Neural crest cell (in vitro differentiated cells): ENCODE results near the gene FREM2. TPM values are rescaled to one million over a fixed set of nuclear protein-coding genes. Genes with fewer than 3 reads are reported as not detected.

Experiments used
- DNase-seq: peaks from one replicate; pipeline ENCODE4 v3.0.0; 2021; ENCODE audit warnings: low read depth, mixed read lengths, low spot score
- H3K27ac Mint-ChIP-seq: one replicate; pipeline ENCODE4 v1.8.0; 2021; ENCODE audit warnings: mild to moderate bottlenecking, mixed read lengths; ENCODE audit not compliant: unreplicated experiment
- H3K27me3 Mint-ChIP-seq: 2 replicates; pipeline ENCODE4 v1.8.0; 2021; ENCODE audit warnings: low read depth, mild to moderate bottlenecking, mixed read lengths
- H3K36me3 Mint-ChIP-seq: 2 replicates; pipeline ENCODE4 v1.8.0; 2021; ENCODE audit warnings: low read depth, mild to moderate bottlenecking, mixed read lengths
- H3K4me1 Mint-ChIP-seq: 2 replicates; pipeline ENCODE4 v1.8.0; 2021; ENCODE audit warnings: mixed read lengths
- H3K4me3 Mint-ChIP-seq: one replicate; pipeline ENCODE4 v1.8.0; 2021; ENCODE audit warnings: mild to moderate bottlenecking, mixed read lengths
- H3K9me3 Mint-ChIP-seq: 2 replicates; pipeline ENCODE4 v1.8.0; 2021; ENCODE audit warnings: mixed read lengths
- total RNA-seq: library from RNA; stranded (reverse); gene quantifications from 2 replicates; pipeline ENCODE4 v1.2.1, GENCODE V29; 2021
- TF ChIP-seq, protein P1 (sequence below): fragments of 200-600 bp; sonication (generic); conservative IDR thresholded peaks from 2 replicates; pipeline ENCODE4 v1.5.0; 2021; ENCODE audit warnings: antibody characterized with exemption, mild to moderate bottlenecking

The FREM2 gene
- total RNA-seq, 1 donor from 2014 or later, result 16.5 TPM

DNA sequence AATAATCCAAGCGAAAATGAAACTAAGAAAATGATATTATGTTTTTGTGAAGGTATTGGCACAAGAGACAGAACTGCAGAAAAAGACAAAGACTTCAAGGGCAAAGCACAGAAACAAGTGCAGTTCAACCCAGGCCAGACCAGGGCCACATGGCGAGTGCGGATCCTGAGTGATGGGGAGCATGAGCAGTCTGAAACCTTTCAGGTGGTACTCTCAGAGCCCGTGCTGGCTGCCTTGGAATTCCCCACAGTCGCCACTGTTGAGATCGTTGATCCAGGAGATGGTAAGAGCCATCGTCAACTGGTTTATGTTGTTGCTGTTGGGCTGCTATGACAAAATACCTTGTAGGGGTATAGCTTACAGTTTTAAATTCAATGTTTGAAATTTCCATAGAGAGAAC is 82.6 kb downstream of the FREM2 start:
- Mint-ChIP-seq H3K4me3 (no peak overlapping the region), H3K27ac (no peak overlapping the region), H3K9me3 (no peaks in the 10 kb centered on the region), H3K4me1 (peaks cover 10% of the 10 kb centered on the region), H3K27me3 (no peaks in the 10 kb centered on the region), H3K36me3 (peaks cover 10% of the 10 kb centered on the region)
- TF ChIP-seq, protein P1, sequence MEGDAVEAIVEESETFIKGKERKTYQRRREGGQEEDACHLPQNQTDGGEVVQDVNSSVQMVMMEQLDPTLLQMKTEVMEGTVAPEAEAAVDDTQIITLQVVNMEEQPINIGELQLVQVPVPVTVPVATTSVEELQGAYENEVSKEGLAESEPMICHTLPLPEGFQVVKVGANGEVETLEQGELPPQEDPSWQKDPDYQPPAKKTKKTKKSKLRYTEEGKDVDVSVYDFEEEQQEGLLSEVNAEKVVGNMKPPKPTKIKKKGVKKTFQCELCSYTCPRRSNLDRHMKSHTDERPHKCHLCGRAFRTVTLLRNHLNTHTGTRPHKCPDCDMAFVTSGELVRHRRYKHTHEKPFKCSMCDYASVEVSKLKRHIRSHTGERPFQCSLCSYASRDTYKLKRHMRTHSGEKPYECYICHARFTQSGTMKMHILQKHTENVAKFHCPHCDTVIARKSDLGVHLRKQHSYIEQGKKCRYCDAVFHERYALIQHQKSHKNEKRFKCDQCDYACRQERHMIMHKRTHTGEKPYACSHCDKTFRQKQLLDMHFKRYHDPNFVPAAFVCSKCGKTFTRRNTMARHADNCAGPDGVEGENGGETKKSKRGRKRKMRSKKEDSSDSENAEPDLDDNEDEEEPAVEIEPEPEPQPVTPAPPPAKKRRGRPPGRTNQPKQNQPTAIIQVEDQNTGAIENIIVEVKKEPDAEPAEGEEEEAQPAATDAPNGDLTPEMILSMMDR, result no peak
- no peak for DNase-seq

DNA sequence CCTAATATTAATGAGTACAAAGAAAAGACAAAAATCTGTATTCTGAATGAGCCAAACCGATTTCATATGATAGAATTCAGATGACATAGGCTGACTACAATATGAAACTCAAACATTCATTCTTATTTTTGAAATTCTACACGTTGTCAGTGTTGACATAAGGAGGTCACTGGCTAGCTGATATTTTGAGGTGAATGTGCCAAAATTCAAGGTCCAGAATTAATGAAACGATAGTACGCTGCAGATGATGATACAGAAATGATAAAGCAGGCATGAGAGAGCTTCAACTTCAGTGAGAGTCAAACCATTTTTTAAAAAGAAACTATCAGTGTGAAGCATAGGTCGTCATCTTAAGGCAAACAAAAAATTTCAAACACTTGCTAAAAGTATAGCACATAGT is 88.2 kb downstream of the FREM2 start:
- Mint-ChIP-seq H3K4me3 (no peak overlapping the region), H3K9me3 (no peaks in the 10 kb centered on the region), H3K27me3 (no peaks in the 10 kb centered on the region), H3K27ac (no peak overlapping the region), H3K36me3 (peaks cover 6% of the 10 kb centered on the region), H3K4me1 (no peaks in the 10 kb centered on the region)
- TF ChIP-seq, protein P1, result no peak
- no peak for DNase-seq

DNA sequence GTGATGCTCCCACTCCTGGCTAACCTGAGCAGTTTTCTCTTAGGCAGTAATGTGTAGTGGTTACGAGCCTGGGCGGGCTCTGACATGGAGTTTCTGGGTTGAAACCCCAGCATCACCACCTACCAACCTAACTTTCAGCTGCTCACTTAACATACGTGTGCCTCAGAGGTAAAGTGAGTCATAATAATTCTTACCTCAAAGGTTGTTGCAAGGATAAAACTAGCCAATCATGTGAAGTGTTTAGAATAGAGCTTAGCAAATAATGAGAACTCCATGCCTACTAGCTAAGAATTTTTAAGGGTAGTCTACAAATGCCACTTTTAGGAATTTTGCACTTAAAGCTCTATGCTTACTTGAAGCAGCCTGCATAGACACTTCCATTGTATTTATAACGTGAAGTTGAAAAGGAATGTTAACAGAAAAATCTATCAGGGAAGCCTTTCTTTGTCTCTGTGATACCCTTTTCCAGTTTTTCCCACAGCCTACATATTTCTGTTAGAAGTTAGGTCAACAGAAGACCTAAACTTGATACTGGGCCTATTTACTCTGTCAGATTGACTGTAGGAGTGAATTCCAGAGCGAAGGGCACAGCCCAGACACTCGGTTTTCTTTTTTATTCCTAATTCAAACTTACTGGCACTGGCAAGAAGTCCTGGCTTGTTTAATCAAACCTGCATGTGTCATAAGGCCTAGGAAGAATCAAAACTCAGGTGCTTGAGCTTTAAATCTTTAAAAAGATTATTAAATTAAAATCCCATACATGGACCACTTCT is 90.7 kb downstream of the FREM2 start:
- Mint-ChIP-seq H3K4me3 (no peak overlapping the region), H3K9me3 (no peaks in the 10 kb centered on the region), H3K27me3 (no peaks in the 10 kb centered on the region), H3K4me1 (no peaks in the 10 kb centered on the region), H3K27ac (no peak overlapping the region), H3K36me3 (peaks cover 6% of the 10 kb centered on the region)
- DNase-seq, result no peak
- TF ChIP-seq, protein P1, result no peak

DNA sequence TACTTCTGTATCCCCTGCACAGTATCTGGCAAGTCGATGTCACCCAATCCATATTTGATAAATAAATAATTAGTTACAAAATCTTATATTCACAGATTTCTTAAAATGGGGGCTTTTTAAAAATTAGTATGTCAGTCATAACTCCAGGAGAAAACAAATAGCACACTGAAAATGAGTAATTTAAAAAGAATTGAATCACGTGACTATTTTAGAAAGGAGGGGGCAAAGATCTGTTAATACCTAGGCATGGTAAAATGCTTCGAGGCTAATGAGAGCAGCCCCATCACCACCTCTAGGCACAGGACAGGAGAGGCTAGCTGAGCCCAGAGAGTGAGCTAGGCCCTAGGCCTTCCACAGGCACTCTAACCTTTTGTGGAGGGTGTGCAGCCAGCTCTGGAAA is 94.7 kb downstream of the FREM2 start:
- Mint-ChIP-seq H3K36me3 (peaks cover 6% of the 10 kb centered on the region), H3K27me3 (no peaks in the 10 kb centered on the region)
- TF ChIP-seq, protein P1, result no peak

DNA sequence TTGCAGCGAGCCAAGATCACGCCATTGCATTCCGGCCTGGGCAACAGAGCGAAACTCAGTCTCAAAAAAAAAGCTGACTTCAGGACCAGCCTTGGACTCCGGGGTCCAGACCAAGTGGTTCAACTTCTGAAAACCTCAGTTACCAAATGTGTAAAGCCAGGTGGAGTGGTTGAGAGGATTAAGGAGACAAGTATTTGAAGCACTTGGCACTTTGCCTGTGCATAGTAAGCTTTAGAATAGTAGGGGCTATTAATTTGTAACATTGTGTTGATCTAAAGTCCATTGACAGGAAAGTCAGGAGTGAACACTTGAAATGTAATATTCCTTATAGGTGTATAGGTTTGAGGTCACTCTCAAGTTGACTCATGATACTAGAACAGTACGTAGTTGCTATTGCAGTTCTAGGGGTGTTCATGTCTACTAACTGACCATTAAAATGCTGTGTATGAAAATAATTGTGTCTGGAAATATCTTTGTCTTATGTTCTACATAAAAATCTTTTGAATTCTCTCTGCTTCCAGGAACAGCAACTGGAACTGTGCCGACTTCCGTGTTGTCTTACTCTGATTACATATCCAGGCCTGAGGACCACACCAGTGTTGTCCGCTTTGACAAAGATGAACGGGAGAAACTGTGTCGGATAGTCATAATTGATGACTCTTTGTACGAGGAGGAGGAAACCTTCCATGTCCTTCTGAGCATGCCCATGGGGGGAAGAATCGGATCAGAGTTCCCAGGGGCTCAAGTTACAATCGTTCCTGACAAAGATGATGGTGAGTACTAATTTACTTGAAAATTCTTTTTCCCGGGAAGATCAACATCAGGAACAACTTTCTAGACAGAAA is 97.4 kb downstream of the FREM2 start:
- no peaks in the 10 kb centered on the region for H3K4me1 Mint-ChIP-seq
- peaks cover 6% of the 10 kb centered on the region for H3K36me3 Mint-ChIP-seq

More for the DNA sequence above, 94.7 kb downstream of the FREM2 start:
- H3K4me1 Mint-ChIP-seq, result no peaks in the 10 kb centered on the region
- H3K9me3 Mint-ChIP-seq, result no peaks in the 10 kb centered on the region
- no peak overlapping the region for H3K4me3 Mint-ChIP-seq
- DNase-seq, result no peak
- no peak overlapping the region for H3K27ac Mint-ChIP-seq

More for the DNA sequence above, 97.4 kb downstream of the FREM2 start:
- Mint-ChIP-seq H3K27ac (no peak overlapping the region), H3K27me3 (no peaks in the 10 kb centered on the region), H3K4me3 (no peak overlapping the region), H3K9me3 (no peaks in the 10 kb centered on the region)
- TF ChIP-seq, protein P1, result no peak
- no peak for DNase-seq
